DND-41 (cell line): ENCODE results near the gene PAN2.

Experiments
- CTCF ChIP-seq: IDR thresholded peaks from 2 replicates; pipeline ENCODE4 v1.5.1; 2012; ENCODE audit warnings: borderline replicate concordance, low read length, moderate library complexity, mild to moderate bottlenecking; ENCODE audit not compliant: poor library complexity, severe bottlenecking; ENCODE audit errors: extremely low read depth
- EZH2 ChIP-seq: IDR thresholded peaks from 3 replicates; pipeline ENCODE4 v1.6.1; 2012; ENCODE audit warnings: borderline replicate concordance, low read depth, mild to moderate bottlenecking, moderate library complexity, low read length, inconsistent platforms; ENCODE audit not compliant: severe bottlenecking

DNA sequence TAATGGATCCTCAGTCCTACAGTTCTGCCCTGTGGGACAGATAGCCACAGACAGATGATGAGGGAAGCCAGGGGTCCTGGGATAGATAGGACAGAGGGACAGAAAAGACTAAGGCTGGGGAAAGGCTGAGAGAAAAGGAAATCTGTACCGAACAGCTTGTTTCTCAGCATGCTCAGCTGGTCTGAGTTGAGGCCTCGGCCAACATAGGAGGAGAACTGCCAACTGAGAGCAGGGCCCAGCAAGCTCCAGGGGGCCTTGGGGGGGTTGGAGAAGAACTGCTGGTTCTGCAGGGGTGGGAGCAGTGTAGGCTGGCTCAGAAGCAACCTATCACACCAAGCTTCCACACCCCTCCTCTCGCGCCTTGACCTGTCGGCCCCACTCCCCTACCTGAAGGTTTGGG lies 15.0 kb upstream of the PAN2 start:
- TF ChIP-seq CTCF (no peak), EZH2 (no peak)
